ENCODE data around the gene DVL1. TPM values are rescaled to one million over a fixed set of nuclear protein-coding genes. Genes with fewer than 3 reads are reported as not detected.

Gene DVL1
- total RNA-seq, 6 donors from 2014 or later, result 71.8 to 205 (median 90.6) TPM

DNA sequence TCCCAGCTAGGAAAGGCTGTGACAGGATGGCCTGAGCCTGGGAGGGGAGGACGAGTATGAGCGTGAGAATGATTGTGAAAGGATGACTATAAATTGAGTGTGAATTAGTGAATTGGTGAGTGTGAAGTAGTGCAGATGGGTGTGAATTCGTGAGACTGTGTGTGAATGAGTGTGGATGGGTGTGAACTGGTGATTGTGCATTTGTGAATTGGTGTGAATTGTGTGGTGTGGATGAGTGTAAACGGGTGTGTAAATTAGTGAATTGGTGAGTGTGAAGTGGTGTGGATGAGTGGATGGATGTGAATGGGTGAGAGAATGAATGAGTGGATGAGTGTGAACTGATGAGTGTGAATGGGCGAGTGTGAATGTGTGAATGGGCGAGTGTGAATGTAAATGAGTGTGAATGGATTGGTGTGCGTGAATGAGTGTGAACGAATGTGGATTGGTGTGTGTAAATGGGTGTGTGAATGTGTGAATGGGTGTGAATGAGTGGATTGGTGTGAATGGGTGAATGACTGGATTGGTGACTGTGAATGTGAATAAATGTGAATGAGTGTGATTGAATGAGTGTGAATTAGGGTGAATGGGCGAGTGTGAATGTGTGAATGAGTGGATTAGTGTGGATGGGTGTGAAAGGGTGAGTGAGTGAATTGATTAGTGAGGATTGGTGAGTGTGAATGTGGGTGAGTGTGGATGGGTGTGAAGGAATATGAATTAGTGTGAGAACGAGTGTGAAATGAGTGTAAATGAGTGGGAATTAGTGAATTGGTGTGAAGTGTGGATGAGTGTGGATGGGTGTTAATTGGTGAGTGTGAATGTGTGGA, 16.9 kb upstream of the DVL1 start:
- Histone ChIP-seq H3K36me3 (no peaks in the 10 kb centered on the region), H3K27ac (no peak overlapping the region), H3K9me3 (no peaks in the 10 kb centered on the region), H3K4me1 (peaks cover 0 to 9% (median 4%) of the 10 kb centered on the region in 4 donors), H3K4me3 (no peak overlapping the region), H3K27me3 (no peaks in the 10 kb centered on the region)
- ATAC-seq (ENCODE audit: low FRiP score in 2 of 2) (no peak), DNase-seq (no peak)
- TF ChIP-seq POLR2A (IDR thresholded peaks at IDR 0.05), result no peak
- TF ChIP-seq POLR2AphosphoS5 (IDR thresholded peaks at IDR 0.05), result no peak
- TF ChIP-seq, protein P1, sequence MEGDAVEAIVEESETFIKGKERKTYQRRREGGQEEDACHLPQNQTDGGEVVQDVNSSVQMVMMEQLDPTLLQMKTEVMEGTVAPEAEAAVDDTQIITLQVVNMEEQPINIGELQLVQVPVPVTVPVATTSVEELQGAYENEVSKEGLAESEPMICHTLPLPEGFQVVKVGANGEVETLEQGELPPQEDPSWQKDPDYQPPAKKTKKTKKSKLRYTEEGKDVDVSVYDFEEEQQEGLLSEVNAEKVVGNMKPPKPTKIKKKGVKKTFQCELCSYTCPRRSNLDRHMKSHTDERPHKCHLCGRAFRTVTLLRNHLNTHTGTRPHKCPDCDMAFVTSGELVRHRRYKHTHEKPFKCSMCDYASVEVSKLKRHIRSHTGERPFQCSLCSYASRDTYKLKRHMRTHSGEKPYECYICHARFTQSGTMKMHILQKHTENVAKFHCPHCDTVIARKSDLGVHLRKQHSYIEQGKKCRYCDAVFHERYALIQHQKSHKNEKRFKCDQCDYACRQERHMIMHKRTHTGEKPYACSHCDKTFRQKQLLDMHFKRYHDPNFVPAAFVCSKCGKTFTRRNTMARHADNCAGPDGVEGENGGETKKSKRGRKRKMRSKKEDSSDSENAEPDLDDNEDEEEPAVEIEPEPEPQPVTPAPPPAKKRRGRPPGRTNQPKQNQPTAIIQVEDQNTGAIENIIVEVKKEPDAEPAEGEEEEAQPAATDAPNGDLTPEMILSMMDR (IDR thresholded peaks at IDR 0.05), result no peak
- TF ChIP-seq EP300 (IDR thresholded peaks at IDR 0.05), result no peak
- WGBS, 2 donors, result 74 to 82% methylated on average over 10 of the region's 10 CpGs

DNA sequence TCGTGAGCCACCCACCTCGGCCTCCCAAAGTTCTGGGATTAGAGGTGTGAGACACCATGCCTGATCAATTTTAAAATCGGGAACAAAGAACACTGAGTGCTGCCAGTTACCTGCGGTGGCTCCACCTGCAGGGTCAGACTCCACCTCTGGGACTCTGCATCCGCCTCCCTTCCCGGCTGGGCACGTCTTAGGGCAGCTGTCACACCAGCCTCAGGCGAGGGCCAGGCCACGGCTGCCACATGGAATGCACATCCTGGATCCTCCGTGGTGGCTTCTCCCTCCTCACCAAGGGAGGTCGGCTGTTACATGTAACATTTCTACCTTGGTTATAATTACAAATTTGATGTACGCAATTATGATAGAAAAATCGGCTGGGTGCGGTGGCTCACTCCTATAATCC, 15.0 kb upstream of the DVL1 start:
- 83 to 88% methylated on average over 7 to 14 of the region's 14 CpGs for WGBS, 2 donors
- ATAC-seq (ENCODE audit: low FRiP score in 2 of 2) (no peak), DNase-seq (peak in 1 of 2 donors; percentile 55)
- no peak overlapping the region for H3K4me3 ChIP-seq
- H3K9me3 ChIP-seq, result no peaks in the 10 kb centered on the region
- TF ChIP-seq POLR2A (IDR thresholded peaks at IDR 0.05) (no peak), EP300 (IDR thresholded peaks at IDR 0.05) (no peak), POLR2AphosphoS5 (IDR thresholded peaks at IDR 0.05) (no peak)
- TF ChIP-seq, protein P1 (IDR thresholded peaks at IDR 0.05), result no peak
- no peaks in the 10 kb centered on the region for H3K27me3 ChIP-seq
- no peaks in the 10 kb centered on the region for H3K36me3 ChIP-seq
- H3K27ac ChIP-seq, result no peak overlapping the region
- H3K4me1 ChIP-seq, result peaks cover 0 to 19% (median 13%) of the 10 kb centered on the region in 4 donors

DNA sequence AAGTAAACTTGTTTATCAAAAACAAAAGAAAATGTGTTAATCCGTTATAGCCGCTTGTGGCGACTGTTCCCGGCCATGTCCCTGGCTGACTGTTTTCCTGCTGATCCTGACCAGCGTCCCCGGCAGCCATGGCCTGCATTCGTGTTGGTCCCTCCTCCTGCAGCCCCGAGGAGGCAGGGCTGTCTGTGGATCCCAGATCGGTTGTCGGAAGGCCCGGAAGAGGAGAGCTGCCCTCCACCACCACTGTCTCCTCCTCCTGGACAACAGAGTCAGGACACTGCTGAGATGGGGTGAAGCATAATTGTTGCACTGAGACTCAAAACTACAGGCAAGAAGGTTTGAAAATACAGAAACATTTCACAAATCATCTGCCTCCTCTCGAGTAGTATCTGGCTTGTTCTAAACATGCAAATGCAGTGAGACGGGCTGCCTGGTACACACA, 12.8 kb upstream of the DVL1 start:
- Histone ChIP-seq H3K27ac (peak overlapping the region; percentile 57 to 69 (median 60)), H3K9me3 (no peaks in the 10 kb centered on the region), H3K4me3 (no peak overlapping the region), H3K4me1 (peaks cover 13 to 30% (median 21%) of the 10 kb centered on the region in 4 donors), H3K36me3 (no peaks in the 10 kb centered on the region), H3K27me3 (peaks cover 0 to 16% (median 3%) of the 10 kb centered on the region in 4 donors)
- DNase-seq, result no peak
- 29 to 39% methylated on average over 11 to 13 of the region's 13 CpGs for WGBS, 2 donors
- peak in 1 of 2 donors; percentile 58 for ATAC-seq (ENCODE audit: low FRiP score in 2 of 2)
- no peak for TF ChIP-seq POLR2AphosphoS5 (IDR thresholded peaks at IDR 0.05)
- TF ChIP-seq, protein P1 (IDR thresholded peaks at IDR 0.05), result no peak
- TF ChIP-seq EP300 (IDR thresholded peaks at IDR 0.05), result no peak
- no peak for TF ChIP-seq POLR2A (IDR thresholded peaks at IDR 0.05)

DNA sequence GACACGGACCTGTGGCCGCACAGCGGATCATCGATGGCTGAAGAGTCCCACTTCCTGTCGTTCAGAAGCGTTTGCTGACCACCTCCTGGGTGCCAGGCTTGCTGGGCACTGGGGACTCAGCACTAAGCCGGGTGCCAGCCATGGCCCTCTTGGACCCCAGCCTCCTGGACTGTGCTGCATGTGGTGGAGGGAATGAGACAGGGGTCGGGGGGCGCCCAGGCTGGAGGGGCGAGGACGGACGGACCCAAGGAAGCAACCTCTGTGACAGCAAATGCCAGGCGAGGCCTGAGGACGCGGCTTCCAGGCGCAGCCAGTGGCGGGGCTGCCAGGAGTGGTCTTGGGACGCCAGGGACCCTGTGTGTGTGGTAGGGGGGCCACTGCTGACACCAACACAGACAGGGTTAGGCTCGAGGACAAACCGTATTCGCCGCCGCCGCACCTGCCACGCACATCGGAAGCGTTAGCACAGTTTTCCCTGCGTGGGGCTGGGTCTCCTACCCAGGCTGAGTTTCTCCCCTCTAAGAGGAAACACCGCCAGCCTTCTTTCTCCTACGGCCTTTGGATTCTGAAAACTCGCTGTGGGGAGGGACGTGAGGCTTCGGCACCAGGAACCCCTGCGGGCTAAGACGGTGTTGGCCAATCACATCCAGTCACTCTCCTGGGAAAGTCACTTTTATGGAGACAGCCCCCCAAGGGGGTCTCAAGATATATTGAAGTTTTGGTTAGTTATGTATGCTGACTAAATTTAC, 12.2 kb upstream of the DVL1 start:
- Histone ChIP-seq H3K27ac (peak overlapping the region; percentile 57 to 69 (median 60)), H3K36me3 (no peaks in the 10 kb centered on the region), H3K27me3 (peaks cover 0 to 20% (median 4%) of the 10 kb centered on the region in 4 donors), H3K9me3 (no peaks in the 10 kb centered on the region), H3K4me3 (no peak overlapping the region), H3K4me1 (peaks cover 13 to 36% (median 27%) of the 10 kb centered on the region in 4 donors)
- TF ChIP-seq, protein P1 (IDR thresholded peaks at IDR 0.05), result no peak
- TF ChIP-seq POLR2AphosphoS5 (IDR thresholded peaks at IDR 0.05) (no peak), POLR2A (IDR thresholded peaks at IDR 0.05) (no peak), EP300 (IDR thresholded peaks at IDR 0.05) (no peak)
- WGBS, 2 donors, result 70 to 75% methylated on average over 21 to 34 of the region's 35 CpGs
- ATAC-seq (ENCODE audit: low FRiP score in 2 of 2) (no peak), DNase-seq (peak in 1 of 2 donors; percentile 78)

Measured in upper lobe of left lung (tissue), 6 donors.